CD14-positive monocyte (primary cell): ENCODE data around the gene TECPR2. TPM values are rescaled to one million over a fixed set of nuclear protein-coding genes. Genes with fewer than 3 reads are reported as not detected.
A peak's percentile ranks its signal among the peaks of the same experiment; 100 is the strongest.

Experiments used
- DNase-seq, 3 donors: peaks; one replicate each; pipeline ENCODE4 v3.0.0-alpha.2; 2011 to 2022
- H2AFZ ChIP-seq: 2 replicates; pipeline ENCODE4 v1.6.0; 2012; ENCODE audit warnings: mild to moderate bottlenecking, low read depth, low read length, inconsistent platforms; ENCODE audit not compliant: insufficient read depth, poor library complexity, severe bottlenecking
- H3K27ac ChIP-seq, 2 donors: 1 replicate in 1 of 2; 2 replicates in 1 of 2; pipeline ENCODE4 v1.5.1; 2012 to 2013; ENCODE audit warnings: low read length in 2 of 2, control low read depth in 1 of 2, inconsistent platforms in 1 of 2, low read depth in 1 of 2, mild to moderate bottlenecking in 1 of 2
- H3K27me3 ChIP-seq, 2 donors: one replicate each; pipeline versions ENCODE4 v1.6.0 to v1.6.1; 2011 to 2013; ENCODE audit warnings: low read length in 2 of 2; ENCODE audit not compliant: control insufficient read depth in 2 of 2, insufficient read depth in 2 of 2
- H3K36me3 ChIP-seq, 2 donors: replicated peaks in 1 of 2; 1 replicate in 1 of 2; 2 replicates in 1 of 2; pipeline versions ENCODE4 v1.5.1 to v1.6.1; 2012 to 2013; ENCODE audit warnings: low read length in 2 of 2, control low read depth in 1 of 2, inconsistent platforms in 1 of 2, mild to moderate bottlenecking in 1 of 2; ENCODE audit not compliant: insufficient read depth in 2 of 2, control insufficient read depth in 1 of 2
- H3K4me1 ChIP-seq, 2 donors: 1 replicate in 1 of 2; 2 replicates in 1 of 2; pipeline versions ENCODE4 v1.5.1 to v1.6.1; 2012 to 2013; ENCODE audit warnings: low read length in 2 of 2, control low read depth in 1 of 2, inconsistent platforms in 1 of 2, mild to moderate bottlenecking in 1 of 2, moderate library complexity in 1 of 2; ENCODE audit not compliant: insufficient read depth in 2 of 2, control insufficient read depth in 1 of 2
- H3K4me2 ChIP-seq: replicated peaks from 2 replicates; pipeline ENCODE3; 2012; ENCODE audit warnings: low read length, moderate library complexity, mild to moderate bottlenecking; ENCODE audit not compliant: poor library complexity, severe bottlenecking; ENCODE audit errors: extremely low read depth
- H3K4me3 ChIP-seq, 3 experiments: fragments of 200-600 bp in 1 of 3; sonication (generic) in 1 of 3; replicated peaks in 1 of 3; 1 replicate in 2 of 3; 2 replicates in 1 of 3; pipeline ENCODE4 v1.5.1; 2011 to 2013; ENCODE audit warnings: low read length in 3 of 3, mild to moderate bottlenecking in 3 of 3, control low read depth in 2 of 3, low read depth in 2 of 3, inconsistent platforms in 1 of 3, moderate library complexity in 1 of 3
- H3K79me2 ChIP-seq: 2 replicates; pipeline ENCODE4 v1.6.0; 2012; ENCODE audit warnings: mild to moderate bottlenecking, control low read depth, inconsistent platforms, low read length, moderate library complexity; ENCODE audit not compliant: insufficient read depth
- H3K9ac ChIP-seq: 2 replicates; pipeline ENCODE4 v1.6.0; 2017; ENCODE audit warnings: low read length, mild to moderate bottlenecking; ENCODE audit not compliant: insufficient read depth, poor library complexity, severe bottlenecking
- H3K9me3 ChIP-seq, 2 donors: replicated peaks in 1 of 2; 1 replicate in 1 of 2; 2 replicates in 1 of 2; pipeline versions ENCODE4 v1.5.1 to v1.6.1; 2012 to 2013; ENCODE audit warnings: low read length in 2 of 2, control low read depth in 1 of 2; ENCODE audit not compliant: control insufficient read depth in 1 of 2, insufficient read depth in 1 of 2
- H4K20me1 ChIP-seq: 2 replicates; pipeline ENCODE4 v1.6.0; 2012; ENCODE audit warnings: mild to moderate bottlenecking, low read length, control low read depth, moderate library complexity; ENCODE audit not compliant: insufficient read depth
- H3K27ac Mint-ChIP-seq, 7 donors: one replicate each; pipeline ENCODE4 v1.8.0; 2020; ENCODE audit warnings: mild to moderate bottlenecking in 7 of 7, mixed read lengths in 7 of 7, moderate library complexity in 6 of 7, inconsistent platforms in 2 of 7
- H3K27me3 Mint-ChIP-seq, 3 donors: one replicate each; pipeline ENCODE4 v1.8.0; 2021 to 2022; ENCODE audit warnings: low read depth in 3 of 3, mild to moderate bottlenecking in 3 of 3, mixed read lengths in 3 of 3, moderate library complexity in 3 of 3, inconsistent platforms in 1 of 3
- H3K36me3 Mint-ChIP-seq, 2 donors: one replicate each; pipeline ENCODE4 v1.8.0; 2020; ENCODE audit warnings: mixed read lengths in 2 of 2, inconsistent platforms in 1 of 2, mild to moderate bottlenecking in 1 of 2
- H3K4me1 Mint-ChIP-seq: one replicate; pipeline ENCODE4 v1.8.0; 2020; ENCODE audit warnings: mild to moderate bottlenecking, mixed read lengths
- H3K4me3 Mint-ChIP-seq, 2 donors: one replicate each; pipeline ENCODE4 v1.8.0; 2020; ENCODE audit warnings: mild to moderate bottlenecking in 2 of 2, mixed read lengths in 2 of 2, moderate library complexity in 1 of 2
- H3K9me3 Mint-ChIP-seq, 7 donors: one replicate each; pipeline ENCODE4 v1.8.0; 2020 to 2022; ENCODE audit warnings: mixed read lengths in 7 of 7, mild to moderate bottlenecking in 6 of 7, moderate library complexity in 6 of 7, inconsistent platforms in 2 of 7
- WGBS: methylation state at CpG from one replicate; pipeline ENCODE4 v1.1.5; 2013; ENCODE audit warnings: missing lambda C conversion rate; ENCODE audit not compliant: insufficient coverage; 5-methylcytosine and 5-hydroxymethylcytosine counted together
- intact Hi-C, 2 donors: fragments of 100-400 bp; cut with micrococcal nuclease; formaldehyde crosslinking; loops; one replicate each; pipeline versions ENCODE4 v1.15.0 to v1.15.1; 2023
- polyA plus RNA-seq, 3 donors: library from polyadenylated mRNA; depleted of rRNA in 1 of 3; unstranded in 2 of 3; stranded (reverse) in 1 of 3; fragments of 300-500 nt in 2 of 3; fragments of >200 nt in 1 of 3; fragmentation: Illumina TruSeq in 2 of 3; gene quantifications; 1 replicate in 2 of 3; 2 replicates in 1 of 3; pipeline ENCODE4 v1.2.3, GENCODE V29; 2012 to 2021
- TF ChIP-seq, protein P1 (sequence below): fragments of 200-600 bp; IDR thresholded peaks from one replicate; pipeline ENCODE4 v1.8.0; 2022; ENCODE audit warnings: antibody characterized with exemption, mild to moderate bottlenecking

TECPR2 gene
- polyA plus RNA-seq, 3 donors: 2.8 to 10.4 (median 6.4) TPM

DNA sequence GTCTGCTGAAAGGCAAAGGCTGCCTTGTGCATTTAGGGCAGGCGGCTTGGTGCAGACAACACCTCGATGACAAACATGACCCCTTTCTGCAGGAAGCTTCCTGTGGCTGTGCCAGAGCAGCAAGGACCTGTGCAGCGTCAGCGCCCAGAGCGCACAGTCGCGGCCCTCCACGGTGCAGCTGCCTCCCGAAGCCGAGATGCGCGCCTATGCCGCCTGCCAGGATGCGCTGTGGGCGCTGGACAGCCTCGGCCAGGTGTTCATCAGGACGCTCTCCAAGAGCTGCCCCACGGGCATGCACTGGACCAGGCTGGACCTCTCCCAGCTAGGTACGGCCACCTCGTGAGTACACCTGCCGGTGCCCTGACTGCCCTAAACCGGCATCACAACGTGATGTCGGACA is 89.6 kb downstream of the TECPR2 start:
- Histone ChIP-seq H3K4me1 (no peaks in the 10 kb centered on the region), H4K20me1 (no peaks in the 10 kb centered on the region), H3K36me3 (peaks cover 71 to 89% of the 10 kb centered on the region in 2 donors), H3K4me2 (no peak overlapping the region), H3K9me3 (no peaks in the 10 kb centered on the region), H2AFZ (no peak overlapping the region), H3K27ac (no peak overlapping the region), H3K27me3 (no peaks in the 10 kb centered on the region), H3K79me2 (no peaks in the 10 kb centered on the region), H3K4me3 (no peak overlapping the region), H3K9ac (no peak overlapping the region)
- Mint-ChIP-seq H3K9me3 (no peaks in the 10 kb centered on the region), H3K27ac (no peak overlapping the region), H3K36me3 (peaks cover 68 to 95% of the 10 kb centered on the region in 2 donors), H3K27me3 (no peaks in the 10 kb centered on the region), H3K4me3 (no peak overlapping the region), H3K4me1 (no peaks in the 10 kb centered on the region)
- intact Hi-C loops: no loop called here
- DNase-seq: no peak
- TF ChIP-seq, protein P1, sequence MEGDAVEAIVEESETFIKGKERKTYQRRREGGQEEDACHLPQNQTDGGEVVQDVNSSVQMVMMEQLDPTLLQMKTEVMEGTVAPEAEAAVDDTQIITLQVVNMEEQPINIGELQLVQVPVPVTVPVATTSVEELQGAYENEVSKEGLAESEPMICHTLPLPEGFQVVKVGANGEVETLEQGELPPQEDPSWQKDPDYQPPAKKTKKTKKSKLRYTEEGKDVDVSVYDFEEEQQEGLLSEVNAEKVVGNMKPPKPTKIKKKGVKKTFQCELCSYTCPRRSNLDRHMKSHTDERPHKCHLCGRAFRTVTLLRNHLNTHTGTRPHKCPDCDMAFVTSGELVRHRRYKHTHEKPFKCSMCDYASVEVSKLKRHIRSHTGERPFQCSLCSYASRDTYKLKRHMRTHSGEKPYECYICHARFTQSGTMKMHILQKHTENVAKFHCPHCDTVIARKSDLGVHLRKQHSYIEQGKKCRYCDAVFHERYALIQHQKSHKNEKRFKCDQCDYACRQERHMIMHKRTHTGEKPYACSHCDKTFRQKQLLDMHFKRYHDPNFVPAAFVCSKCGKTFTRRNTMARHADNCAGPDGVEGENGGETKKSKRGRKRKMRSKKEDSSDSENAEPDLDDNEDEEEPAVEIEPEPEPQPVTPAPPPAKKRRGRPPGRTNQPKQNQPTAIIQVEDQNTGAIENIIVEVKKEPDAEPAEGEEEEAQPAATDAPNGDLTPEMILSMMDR: no peak
- WGBS: over 99% methylated on average over 20 of the region's 24 CpGs

GRCh38 chr14:102454711-102455110 is 92.0 kb downstream of the TECPR2 start:
- no peaks in the 10 kb centered on the region for H3K27me3 Mint-ChIP-seq
- no peak overlapping the region for H3K4me2 ChIP-seq
- no peaks in the 10 kb centered on the region for H3K27me3 ChIP-seq
- 77% methylated on average over 2 of the region's 5 CpGs for WGBS
- H3K9me3 Mint-ChIP-seq: no peaks in the 10 kb centered on the region
- no peaks in the 10 kb centered on the region for H4K20me1 ChIP-seq
- TF ChIP-seq, protein P1: no peak
- intact Hi-C loops: no loop called here
- DNase-seq: no peak
- H3K9ac ChIP-seq: no peak overlapping the region
- H3K4me1 Mint-ChIP-seq: no peaks in the 10 kb centered on the region
- no peak overlapping the region for H2AFZ ChIP-seq
- no peaks in the 10 kb centered on the region for H3K4me1 ChIP-seq
- H3K36me3 Mint-ChIP-seq: peaks cover 71 to 96% of the 10 kb centered on the region in 2 donors
- no peaks in the 10 kb centered on the region for H3K9me3 ChIP-seq
- H3K4me3 Mint-ChIP-seq: no peak overlapping the region
- H3K36me3 ChIP-seq: peaks cover 64 to 90% of the 10 kb centered on the region in 2 donors
- no peak overlapping the region for H3K27ac ChIP-seq
- no peak overlapping the region for H3K4me3 ChIP-seq
- no peaks in the 10 kb centered on the region for H3K79me2 ChIP-seq
- peak overlapping the region in 1 of 7 donors; percentile 60 for H3K27ac Mint-ChIP-seq
